Memory B cell (primary cell): ENCODE measurements around the gene PCMTD2.
"Not testable (repeated sequence)": the region's sequence is repeated elsewhere in the genome, so short reads cannot be mapped to it uniquely, and the experiment has no call there.

Source experiments
- ATAC-seq: fragments of 150-1000 bp; cut with Tn5 transposase; 2 replicates; pipeline ENCODE4 v1.10.0; 2021; ENCODE audit warnings: low read depth, mild to moderate bottlenecking, moderate library complexity
- DNase-seq, 2 donors: peaks; one replicate each; pipeline ENCODE4 v3.0.0; 2022; ENCODE audit warnings: low spot score in 2 of 2
- H3K27ac Mint-ChIP-seq: one replicate; pipeline ENCODE4 v1.8.0; 2022; ENCODE audit warnings: mild to moderate bottlenecking, moderate library complexity, mixed read lengths
- H3K27me3 Mint-ChIP-seq: one replicate; pipeline ENCODE4 v1.8.0; 2022; ENCODE audit warnings: mixed read lengths
- H3K36me3 Mint-ChIP-seq: one replicate; pipeline ENCODE4 v1.8.0; 2022; ENCODE audit warnings: mild to moderate bottlenecking, mixed read lengths
- H3K4me1 Mint-ChIP-seq: one replicate; pipeline ENCODE4 v1.8.0; 2022; ENCODE audit warnings: mixed read lengths
- H3K4me3 Mint-ChIP-seq: one replicate; pipeline ENCODE4 v1.8.0; 2022; ENCODE audit warnings: mild to moderate bottlenecking, moderate library complexity, mixed read lengths
- H3K9me3 Mint-ChIP-seq: one replicate; pipeline ENCODE4 v1.8.0; 2022; ENCODE audit warnings: mixed read lengths

PCMTD2 gene

DNA sequence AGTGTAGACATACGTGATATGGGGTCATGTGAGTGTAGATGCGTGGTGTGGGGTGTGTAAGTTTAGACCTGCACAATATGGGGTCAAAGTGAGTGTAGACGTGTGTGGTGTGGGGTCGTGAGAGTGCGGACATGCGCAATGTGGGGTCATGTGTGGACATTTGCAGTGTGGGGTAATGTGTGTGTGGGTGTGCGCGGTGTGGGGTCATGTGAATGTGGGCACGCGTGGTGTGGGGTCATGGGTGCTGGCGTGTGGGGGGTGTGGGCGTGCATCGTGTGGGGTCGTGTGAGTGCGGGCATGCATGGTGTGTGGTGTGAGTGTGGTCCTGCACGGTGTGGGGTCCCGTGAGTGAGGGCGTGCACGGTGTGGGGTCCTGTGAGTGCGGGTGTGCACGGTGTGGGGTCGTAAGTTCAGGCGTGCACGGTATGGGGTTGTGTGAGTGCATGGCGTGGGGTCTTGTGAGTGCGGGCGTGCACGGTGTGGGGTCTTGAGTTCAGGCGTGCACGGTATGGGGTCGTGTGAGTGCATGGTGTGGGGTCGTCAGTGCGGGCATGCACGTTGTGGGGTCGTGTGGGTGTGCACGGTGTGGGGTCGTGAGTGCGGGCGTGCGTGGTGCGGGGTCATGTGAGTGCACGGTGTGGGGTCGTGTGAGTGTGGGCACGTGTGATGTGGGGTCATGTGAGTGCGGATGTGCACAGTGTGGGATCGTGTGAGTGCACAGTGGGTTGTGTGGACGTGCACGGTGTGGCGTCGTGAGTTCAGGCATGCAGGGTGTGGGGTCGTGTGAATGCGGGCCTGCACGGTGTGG lies 14.3 kb downstream of the PCMTD2 start:
- peaks cover 38% of the 10 kb centered on the region for H3K36me3 Mint-ChIP-seq
- no peak overlapping the region for H3K4me3 Mint-ChIP-seq
- H3K27ac Mint-ChIP-seq = peak overlapping the region; percentile 86
- H3K9me3 Mint-ChIP-seq = no peaks in the 10 kb centered on the region
- no peak for DNase-seq
- H3K27me3 Mint-ChIP-seq = no peaks in the 10 kb centered on the region
- H3K4me1 Mint-ChIP-seq = peaks cover 19% of the 10 kb centered on the region
- ATAC-seq = no peak

DNA sequence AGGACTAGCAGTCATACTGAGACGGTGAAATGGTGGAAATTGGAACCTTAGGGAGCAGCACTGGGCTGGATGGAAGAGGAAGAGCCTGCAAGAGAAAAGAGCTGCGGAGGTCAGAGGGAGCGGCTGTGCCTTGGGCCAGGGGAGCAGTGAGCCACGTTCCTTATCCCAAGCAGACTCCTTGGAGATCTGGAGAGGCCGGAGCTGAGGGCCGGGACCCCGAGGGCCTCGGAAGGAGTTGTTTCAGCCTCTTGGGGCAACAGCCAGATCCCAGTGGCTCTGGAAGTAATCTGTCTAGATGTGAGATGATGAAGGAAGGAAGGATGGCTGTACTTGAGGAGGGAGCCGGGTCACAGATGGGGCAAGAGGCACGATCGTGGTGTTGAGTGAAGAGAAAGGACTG lies 16.1 kb downstream of the PCMTD2 start:
- H3K4me1 Mint-ChIP-seq = peaks cover 19% of the 10 kb centered on the region
- no peaks in the 10 kb centered on the region for H3K9me3 Mint-ChIP-seq
- H3K27me3 Mint-ChIP-seq = no peaks in the 10 kb centered on the region
- ATAC-seq (no peak), DNase-seq (no peak)
- peaks cover 33% of the 10 kb centered on the region for H3K36me3 Mint-ChIP-seq
- H3K27ac Mint-ChIP-seq = no peak overlapping the region
- no peak overlapping the region for H3K4me3 Mint-ChIP-seq

DNA sequence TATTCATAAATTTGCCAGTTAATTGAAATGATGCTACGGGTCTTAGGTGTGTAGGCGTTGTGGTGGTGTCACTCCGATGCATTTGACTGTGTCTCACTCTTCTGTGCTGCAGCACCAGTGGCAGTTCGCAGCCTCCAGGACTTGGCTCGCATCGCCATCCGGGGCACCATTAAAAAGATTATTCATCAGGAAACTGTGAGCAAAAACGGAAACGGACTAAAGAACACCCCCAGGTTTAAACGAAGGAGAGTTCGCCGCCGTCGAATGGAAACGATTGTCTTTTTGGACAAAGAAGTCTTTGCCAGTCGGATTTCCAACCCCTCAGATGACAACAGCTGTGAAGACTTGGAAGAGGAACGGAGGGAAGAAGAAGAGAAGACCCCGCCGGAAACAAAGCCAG lies 17.6 kb downstream of the PCMTD2 start:
- Mint-ChIP-seq H3K27ac (no peak overlapping the region), H3K9me3 (no peaks in the 10 kb centered on the region), H3K36me3 (peaks cover 35% of the 10 kb centered on the region), H3K4me1 (peaks cover 21% of the 10 kb centered on the region), H3K27me3 (no peaks in the 10 kb centered on the region), H3K4me3 (no peak overlapping the region)
- no peak for DNase-seq
- ATAC-seq = no peak

DNA sequence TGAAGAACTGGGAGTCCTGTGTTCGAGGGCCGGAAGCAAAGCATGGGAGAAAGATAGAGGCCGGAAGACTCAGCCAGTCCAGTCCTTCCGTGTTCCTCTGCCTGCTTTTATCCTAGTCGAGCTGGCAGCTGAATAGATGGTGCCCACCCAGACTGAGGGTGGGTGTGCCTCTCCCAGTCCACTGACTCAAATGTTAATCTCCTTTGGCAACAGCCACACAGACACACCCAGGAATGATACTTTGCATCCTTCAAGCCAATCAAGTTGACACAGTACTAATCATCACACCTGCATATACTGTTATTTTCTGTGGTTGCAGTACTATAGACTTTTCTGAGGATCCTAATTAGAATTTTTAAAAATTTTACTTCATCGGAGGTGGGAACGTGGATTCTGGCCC lies 21.3 kb downstream of the PCMTD2 start:
- H3K36me3 Mint-ChIP-seq = peaks cover 11% of the 10 kb centered on the region
- H3K27ac Mint-ChIP-seq = no peak overlapping the region
- H3K9me3 Mint-ChIP-seq = no peaks in the 10 kb centered on the region
- no peak for ATAC-seq
- no peak overlapping the region for H3K4me3 Mint-ChIP-seq
- H3K4me1 Mint-ChIP-seq = peaks cover 6% of the 10 kb centered on the region
- no peak for DNase-seq
- H3K27me3 Mint-ChIP-seq = no peaks in the 10 kb centered on the region

DNA sequence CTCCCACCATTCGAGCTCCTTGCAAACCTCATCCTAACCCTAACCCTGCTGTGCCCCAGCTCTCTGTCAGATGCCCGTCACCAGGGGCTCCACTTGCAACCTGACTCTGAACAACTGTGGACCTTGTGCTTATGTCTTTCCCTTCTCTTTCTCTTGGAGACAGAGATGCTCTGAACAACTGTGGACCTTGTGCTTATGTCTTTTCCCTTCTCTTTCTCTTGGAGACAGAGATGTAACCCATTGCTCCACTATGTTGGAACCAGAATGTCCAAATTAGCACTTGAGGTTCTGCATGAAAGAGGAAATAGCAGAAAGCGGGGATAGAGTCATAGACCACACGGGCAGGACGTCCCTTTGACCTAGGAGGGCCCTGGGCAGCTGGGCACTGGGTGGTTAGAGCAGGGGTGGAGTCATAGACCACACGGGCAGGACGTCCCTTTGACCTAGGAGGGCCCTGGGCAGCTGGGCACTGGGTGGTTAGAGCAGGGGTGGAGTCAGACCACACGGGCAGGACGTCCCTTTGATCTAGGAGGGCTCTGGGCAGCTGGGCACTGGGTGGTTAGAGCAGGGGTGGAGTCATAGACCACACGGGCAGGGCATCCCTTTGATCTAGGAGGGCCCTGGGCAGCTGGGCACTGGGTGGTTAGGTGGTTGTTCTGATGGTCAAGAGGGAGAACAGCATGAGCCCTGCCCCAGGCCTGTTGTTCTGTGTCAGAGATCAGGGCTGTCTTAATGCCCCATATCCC lies 22.2 kb downstream of the PCMTD2 start:
- Mint-ChIP-seq H3K36me3 (peaks cover 10% of the 10 kb centered on the region), H3K4me3 (no peak overlapping the region), H3K9me3 (no peaks in the 10 kb centered on the region), H3K27me3 (no peaks in the 10 kb centered on the region), H3K4me1 (peaks cover 5% of the 10 kb centered on the region), H3K27ac (no peak overlapping the region)
- ATAC-seq (no peak), DNase-seq (no peak)

DNA sequence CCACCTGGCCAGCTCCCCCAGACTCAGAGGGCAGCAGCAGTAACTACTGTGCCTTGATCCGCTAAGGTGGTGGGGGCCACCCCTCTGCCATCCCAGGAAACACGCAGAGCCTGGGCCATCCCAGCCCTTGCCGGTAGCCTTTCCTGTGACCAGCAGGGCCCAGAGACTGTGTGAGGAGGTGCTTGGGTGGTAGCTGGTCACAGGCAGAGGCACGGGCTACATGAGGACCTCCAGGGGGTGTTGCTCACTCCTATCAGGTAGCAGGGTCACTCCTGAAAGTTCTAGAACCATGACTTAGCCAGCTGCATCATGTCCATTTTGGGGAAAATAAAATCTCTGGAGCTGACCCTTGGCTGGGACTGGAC lies 22.8 kb downstream of the PCMTD2 start:
- Mint-ChIP-seq H3K4me3 (no peak overlapping the region), H3K4me1 (peaks cover 5% of the 10 kb centered on the region), H3K36me3 (peaks cover 6% of the 10 kb centered on the region), H3K9me3 (no peaks in the 10 kb centered on the region), H3K27ac (no peak overlapping the region), H3K27me3 (no peaks in the 10 kb centered on the region)
- ATAC-seq (no peak), DNase-seq (no peak)

DNA sequence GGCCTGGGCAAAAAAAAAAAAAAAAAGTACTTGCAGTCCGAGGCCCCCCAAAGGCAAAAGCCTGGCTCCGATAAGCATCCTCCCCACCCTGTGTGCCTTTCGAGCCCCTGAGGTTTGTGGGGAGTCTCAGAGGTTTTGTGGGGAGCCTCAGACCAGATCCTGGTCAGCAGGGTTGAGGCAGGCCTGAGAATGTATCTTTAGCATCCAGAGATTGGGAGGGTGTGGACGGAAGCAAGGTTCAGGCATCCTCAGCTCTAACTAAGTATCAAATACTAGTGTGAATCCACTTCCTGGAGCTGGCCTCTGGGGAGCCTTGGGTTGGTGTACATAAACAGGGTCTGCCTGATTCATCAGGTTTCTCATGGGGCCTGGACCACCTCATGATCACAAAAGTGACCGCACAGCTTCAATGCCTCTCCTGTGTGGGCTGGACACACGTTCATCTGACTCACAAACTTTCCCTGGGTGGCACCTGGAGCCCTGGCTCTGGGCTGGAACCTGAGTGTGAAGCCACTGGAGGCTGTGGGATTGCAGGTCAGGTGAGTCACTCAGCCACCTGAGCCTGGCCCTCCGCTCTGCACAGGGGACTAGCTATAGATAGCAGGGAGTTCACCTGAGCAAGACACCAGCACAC lies 24.4 kb downstream of the PCMTD2 start:
- no peaks in the 10 kb centered on the region for H3K9me3 Mint-ChIP-seq
- no peak overlapping the region for H3K4me3 Mint-ChIP-seq
- peaks cover 2% of the 10 kb centered on the region for H3K36me3 Mint-ChIP-seq
- H3K27ac Mint-ChIP-seq = no peak overlapping the region
- H3K4me1 Mint-ChIP-seq = peaks cover 5% of the 10 kb centered on the region
- no peaks in the 10 kb centered on the region for H3K27me3 Mint-ChIP-seq
- DNase-seq (no peak), ATAC-seq (no peak)

DNA sequence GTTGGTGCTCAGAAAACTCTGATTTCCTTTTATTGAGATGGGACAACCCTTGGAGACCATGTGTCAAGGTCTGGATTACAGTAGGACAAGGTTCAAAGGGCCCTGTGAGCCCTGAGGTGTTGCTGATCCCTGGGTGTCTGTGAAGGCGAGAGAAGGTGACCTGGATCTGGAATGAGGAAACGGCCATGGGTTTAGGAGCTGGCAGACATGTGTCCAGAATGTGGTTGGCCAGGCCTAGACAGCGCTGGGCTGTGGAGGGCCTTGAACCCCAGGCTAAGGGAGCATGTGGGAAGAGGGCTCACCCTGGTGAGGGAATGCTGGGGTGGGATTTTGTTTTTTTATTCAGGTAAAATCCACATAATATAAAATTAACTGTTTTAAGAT lies 24.9 kb downstream of the PCMTD2 start:
- no peak overlapping the region for H3K4me3 Mint-ChIP-seq
- no peak overlapping the region for H3K27ac Mint-ChIP-seq
- H3K4me1 Mint-ChIP-seq = peaks cover 5% of the 10 kb centered on the region
- H3K36me3 Mint-ChIP-seq = peaks cover 2% of the 10 kb centered on the region
- no peaks in the 10 kb centered on the region for H3K9me3 Mint-ChIP-seq
- no peaks in the 10 kb centered on the region for H3K27me3 Mint-ChIP-seq
- no peak for ATAC-seq
- DNase-seq = no peak

DNA sequence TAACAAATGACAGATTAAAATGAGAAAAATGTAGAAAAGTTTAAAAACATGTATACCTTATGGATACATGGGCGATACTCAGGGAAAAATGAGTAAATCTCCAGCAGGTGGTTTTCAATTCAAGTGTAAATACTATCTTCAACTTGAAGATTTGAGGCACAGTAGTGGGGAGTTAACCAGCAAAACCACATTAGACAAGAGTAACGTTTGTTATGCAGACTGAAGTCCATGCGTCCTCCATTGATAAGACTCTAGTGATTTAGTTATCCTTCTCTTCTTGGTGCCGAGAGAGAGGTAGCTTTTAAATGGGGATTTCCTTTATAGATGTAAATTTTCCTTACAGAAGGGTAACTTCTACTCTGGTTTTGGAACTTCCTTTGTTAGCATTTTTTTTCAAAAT lies 28.1 kb downstream of the PCMTD2 start:
- Mint-ChIP-seq H3K27ac (no peak overlapping the region), H3K36me3 (no peaks in the 10 kb centered on the region), H3K27me3 (no peaks in the 10 kb centered on the region), H3K4me1 (peaks cover 2% of the 10 kb centered on the region), H3K4me3 (no peak overlapping the region), H3K9me3 (no peaks in the 10 kb centered on the region)
- no peak for ATAC-seq
- no peak for DNase-seq

DNA sequence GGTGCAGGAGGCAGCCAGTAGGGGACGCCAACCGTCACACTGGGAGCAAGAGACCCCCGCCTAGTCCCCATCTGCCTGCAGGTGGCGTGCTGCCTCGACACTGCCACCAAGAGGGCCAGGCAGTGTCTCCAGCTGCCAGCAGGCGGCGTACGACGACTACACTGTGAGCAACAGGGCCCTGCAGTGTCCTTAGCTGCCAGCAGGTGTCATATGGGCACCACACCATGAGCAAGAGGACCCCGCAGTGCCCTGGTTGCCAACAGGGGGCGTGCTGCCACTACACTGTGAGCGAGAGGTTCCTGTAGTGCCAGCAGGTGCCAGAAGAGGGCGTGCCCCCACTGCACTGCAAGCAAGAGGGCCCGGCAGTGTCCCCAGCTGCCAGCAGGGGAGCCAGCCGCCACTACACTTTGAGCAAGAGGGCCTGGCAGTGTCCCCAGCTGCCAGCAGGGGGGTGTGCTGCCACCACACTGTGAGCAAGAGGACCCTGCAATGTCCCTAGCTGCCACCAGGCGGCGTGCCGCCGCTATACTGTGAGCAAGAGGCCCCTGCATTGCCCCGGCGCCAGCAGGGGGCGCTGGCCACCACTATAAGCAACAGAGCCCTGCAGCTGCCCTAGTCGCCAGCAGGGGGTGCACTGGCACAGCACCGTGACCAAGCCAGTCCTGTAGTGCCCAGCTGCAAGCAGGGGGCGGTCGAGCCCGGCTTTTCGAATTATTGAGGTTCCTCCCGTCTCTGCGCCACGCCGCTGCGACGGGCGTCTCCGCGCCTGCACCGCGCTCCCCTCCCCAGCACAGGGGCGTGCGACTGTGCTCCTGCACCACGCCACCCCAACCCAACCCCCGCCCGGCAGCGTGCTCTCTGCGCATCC lies 30.3 kb downstream of the PCMTD2 start:
- ATAC-seq = peak; percentile 84
- DNase-seq = peak; percentile 80 to 83
- H3K4me1 Mint-ChIP-seq, H3K9me3 Mint-ChIP-seq, H3K27me3 Mint-ChIP-seq, H3K4me3 Mint-ChIP-seq, H3K36me3 Mint-ChIP-seq, H3K27ac Mint-ChIP-seq: not testable (repeated sequence)

DNA sequence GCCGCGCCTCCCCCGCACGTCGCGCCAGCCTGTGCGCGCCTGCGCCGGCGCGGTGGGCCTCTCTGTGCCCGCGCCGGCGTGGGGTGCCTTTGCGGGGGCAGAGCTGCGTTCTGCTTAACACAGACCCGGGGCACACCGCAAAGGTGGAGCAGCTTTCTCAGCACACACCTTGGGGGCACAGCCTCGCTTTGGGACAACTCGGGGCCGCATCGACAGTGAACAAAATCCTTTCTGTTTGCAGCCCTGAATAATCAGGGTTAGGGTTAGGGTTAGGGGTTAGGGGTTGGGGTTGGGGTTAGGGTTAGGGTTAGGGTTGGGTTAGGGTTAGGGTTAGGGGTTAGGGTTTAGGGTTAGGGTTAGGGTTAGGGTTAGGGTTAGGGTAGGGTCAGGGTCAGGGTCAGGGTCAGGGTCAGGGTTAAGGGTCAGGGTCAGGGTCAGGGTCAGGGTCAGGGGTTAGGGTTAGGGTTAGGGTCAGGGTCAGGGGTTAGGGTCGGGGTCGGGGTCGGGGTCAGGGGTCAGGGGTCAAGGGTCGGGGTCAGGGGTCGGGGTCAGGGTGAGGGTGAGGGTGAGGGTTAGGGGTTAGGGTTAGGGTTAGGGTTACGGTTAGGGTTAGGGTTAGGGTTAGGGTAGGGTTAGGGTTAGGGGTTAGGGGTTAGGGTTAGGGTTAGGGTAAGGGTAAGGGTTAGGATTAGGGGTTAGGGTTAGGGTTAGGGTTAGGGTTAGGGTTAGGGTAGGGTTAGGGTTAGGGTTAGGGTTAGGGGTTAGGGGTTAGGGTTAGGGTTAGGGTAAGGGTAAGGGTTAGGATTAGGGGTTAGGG lies 31.1 kb downstream of the PCMTD2 start:
- not testable (repeated sequence) for H3K9me3 Mint-ChIP-seq, DNase-seq, H3K27me3 Mint-ChIP-seq, H3K4me3 Mint-ChIP-seq, ATAC-seq, H3K4me1 Mint-ChIP-seq, H3K36me3 Mint-ChIP-seq, H3K27ac Mint-ChIP-seq

DNA sequence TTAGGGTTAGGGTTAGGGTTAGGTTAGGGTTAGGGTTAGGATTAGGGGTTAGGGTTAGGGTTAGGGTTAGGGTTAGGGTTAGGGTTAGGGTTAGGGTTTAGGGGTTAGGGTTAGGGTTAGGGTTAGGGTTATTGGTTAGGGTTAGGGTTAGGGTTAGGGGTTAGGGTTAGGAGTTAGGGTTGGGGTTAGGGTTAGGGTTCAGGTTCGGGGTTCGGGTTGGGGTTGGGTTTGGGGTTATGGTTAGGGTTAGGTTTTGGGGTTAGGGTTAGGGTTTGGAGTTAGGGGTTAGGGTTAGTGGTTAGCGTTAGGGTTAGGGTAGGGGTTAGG lies 31.7 kb downstream of the PCMTD2 start:
- not testable (repeated sequence) for H3K27ac Mint-ChIP-seq, H3K4me1 Mint-ChIP-seq, H3K9me3 Mint-ChIP-seq, H3K27me3 Mint-ChIP-seq, ATAC-seq, H3K4me3 Mint-ChIP-seq, DNase-seq, H3K36me3 Mint-ChIP-seq

DNA sequence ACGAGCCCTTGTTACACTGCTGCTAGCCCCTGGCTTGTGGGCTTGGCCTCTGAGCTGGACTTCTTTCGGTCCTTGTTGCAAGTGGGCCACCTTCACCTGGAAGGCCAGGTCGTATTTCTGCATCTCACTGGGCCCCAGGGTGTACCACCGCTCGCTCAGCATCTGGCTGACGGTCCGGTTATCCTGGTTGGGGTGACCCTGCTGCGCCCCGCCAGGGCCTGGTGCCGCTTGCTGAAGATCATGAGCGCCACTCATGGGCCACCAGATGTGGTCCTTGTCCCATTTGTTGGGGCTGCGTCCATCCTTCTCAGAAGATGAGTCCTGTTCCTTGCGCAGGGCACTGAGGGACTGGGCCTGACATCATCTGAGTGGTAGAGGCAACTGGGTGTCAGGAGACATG lies 36.6 kb downstream of the PCMTD2 start:
- not testable (repeated sequence) for H3K27ac Mint-ChIP-seq, ATAC-seq, DNase-seq, H3K4me1 Mint-ChIP-seq, H3K9me3 Mint-ChIP-seq, H3K36me3 Mint-ChIP-seq, H3K27me3 Mint-ChIP-seq, H3K4me3 Mint-ChIP-seq
